HG03103 (cell line): ENCODE measurements around the gene VMP1.
"Not testable (repeated sequence)": the region's sequence is repeated elsewhere in the genome, so short reads cannot be mapped to it uniquely, and the experiment has no call there.

Experiments
- ATAC-seq: cut with Tn5 transposase; IDR thresholded peaks from one replicate; pipeline ENCODE4 v1.9.1; 2021; ENCODE audit warnings: low read depth; ENCODE audit not compliant: unreplicated experiment

The VMP1 gene

GRCh38 chr17:59753522-59754467 is 46.3 kb downstream of the VMP1 start:
- no peak for ATAC-seq

DNA sequence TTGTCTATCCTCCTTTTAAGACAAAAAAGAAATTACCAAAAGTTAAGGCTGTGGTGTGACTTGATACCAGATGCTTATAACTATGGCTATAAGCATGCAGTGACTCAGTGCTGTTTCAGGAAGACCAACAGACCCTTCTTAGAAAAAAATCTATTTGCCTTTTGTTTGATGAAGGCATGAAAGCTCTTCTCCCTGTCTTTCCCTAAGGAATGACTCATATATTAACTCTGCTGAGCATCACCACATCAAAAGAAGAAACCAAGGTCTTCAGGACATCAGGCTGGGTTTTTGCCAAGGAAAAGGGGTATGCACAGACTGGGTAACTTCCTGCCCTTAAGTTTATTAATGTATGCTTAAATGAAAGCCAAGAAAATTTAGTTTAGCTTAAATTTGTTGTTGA is 47.1 kb downstream of the VMP1 start:
- no peak for ATAC-seq

DNA sequence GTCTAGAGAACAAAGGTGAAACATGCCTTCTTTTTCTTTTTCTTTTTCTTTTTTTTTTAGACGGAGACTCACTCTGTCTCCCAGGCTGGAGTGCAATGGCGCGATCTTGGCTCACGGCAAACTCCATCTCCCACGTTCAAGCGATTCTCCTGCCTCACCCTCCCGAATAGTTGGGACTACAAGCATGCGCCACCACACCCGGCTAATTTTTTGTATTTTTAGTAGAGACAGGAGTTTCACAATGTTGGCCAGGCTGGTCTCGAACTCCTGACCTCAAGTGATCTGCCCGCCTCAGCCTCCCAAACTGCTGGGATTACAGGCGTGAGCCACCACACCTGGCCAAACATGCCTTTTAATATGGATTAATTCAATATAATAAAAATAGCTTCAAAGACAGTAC is 47.6 kb downstream of the VMP1 start:
- not testable (repeated sequence) for ATAC-seq

DNA sequence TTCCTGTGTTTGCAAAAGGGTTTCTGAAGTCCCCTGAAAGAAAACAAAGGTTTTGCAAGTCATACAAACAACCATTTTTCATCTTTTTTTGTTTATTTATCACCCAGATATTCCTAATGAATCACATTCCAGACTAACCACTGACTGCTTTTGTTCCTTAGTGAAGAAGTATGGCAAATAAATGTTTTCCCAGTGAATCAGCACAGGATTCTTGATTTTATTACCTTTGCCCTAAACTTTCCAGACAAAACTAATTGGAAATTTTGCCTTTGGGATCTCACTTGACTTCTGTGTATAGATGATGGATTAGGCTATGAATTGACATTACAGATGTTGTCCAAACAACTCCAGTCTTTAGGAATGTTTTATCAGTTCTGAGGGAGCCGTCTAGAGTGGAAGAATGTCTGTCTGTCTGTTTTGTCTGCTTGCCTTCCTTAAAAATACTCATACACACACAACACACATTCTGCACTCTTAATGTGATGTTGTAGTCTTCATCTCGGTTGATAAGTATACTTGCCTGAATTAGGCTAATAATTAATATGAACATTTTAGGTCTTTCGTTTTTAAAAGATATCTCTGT is 48.9 kb downstream of the VMP1 start:
- ATAC-seq: no peak

DNA sequence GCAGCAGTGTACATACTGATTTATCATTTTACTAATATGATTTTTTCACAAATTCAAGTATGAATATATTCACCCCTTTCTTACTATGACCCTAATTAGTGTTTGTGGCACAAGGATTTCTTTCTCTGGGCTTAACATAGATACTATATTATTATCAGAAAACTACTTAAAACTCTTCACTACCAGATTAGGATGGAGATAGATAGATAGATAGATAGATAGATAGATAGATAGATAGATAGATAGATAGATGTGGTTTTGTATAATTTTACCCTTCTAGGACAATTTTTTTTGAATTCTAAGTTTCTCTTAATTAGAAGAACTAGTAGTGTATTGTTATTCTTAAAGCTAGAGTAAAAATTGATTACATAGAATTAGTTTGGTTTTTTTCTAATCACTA is 49.6 kb downstream of the VMP1 start:
- no peak for ATAC-seq

DNA sequence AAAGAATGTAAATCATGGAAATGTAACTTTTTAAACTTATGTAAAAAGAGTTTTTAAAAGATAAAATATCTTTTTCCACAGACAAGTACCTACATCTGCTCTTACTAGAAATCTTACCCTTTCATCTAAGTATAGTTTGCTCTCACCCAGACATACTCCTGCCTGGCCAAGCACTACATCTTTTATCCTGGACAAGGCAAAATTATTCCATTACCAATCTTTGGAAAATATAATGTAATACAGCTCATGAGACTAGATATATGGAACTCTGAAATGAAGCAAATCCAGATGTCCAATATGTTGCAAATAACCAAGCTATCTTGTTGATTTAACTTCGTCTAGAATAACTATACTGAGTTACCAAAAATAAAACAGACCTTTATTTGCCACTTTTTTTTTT is 50.0 kb downstream of the VMP1 start:
- ATAC-seq: no peak

DNA sequence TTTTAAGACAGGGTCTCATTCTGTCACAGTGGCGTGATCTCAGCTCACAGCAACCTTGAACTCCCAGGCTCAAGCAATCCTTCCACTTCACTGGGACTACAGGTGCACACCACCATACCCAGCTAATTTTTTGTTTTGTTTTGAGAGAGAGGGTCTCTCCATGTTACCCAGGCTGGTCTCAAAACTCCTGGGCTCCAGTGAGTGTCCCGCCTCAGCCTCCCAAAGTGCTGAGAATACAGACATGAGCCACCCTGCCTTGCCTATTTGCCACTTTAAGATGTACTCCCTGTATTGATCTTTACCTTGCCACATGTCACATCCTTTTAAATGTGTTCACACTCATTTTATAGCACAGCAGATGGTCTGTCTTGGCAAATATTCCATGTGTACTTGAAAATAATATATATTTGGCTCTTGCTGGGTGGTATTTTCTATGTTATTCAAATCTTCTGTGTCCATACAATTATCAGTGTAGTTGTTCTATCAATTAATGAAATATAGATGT is 50.5 kb downstream of the VMP1 start:
- no peak for ATAC-seq

GRCh38 chr17:59758998-59759651 is 51.7 kb downstream of the VMP1 start:
- not testable (repeated sequence) for ATAC-seq

- ATAC-seq: no peak
Measured at GRCh38 chr17:59760160-59760559, 52.7 kb downstream of the VMP1 start.

DNA sequence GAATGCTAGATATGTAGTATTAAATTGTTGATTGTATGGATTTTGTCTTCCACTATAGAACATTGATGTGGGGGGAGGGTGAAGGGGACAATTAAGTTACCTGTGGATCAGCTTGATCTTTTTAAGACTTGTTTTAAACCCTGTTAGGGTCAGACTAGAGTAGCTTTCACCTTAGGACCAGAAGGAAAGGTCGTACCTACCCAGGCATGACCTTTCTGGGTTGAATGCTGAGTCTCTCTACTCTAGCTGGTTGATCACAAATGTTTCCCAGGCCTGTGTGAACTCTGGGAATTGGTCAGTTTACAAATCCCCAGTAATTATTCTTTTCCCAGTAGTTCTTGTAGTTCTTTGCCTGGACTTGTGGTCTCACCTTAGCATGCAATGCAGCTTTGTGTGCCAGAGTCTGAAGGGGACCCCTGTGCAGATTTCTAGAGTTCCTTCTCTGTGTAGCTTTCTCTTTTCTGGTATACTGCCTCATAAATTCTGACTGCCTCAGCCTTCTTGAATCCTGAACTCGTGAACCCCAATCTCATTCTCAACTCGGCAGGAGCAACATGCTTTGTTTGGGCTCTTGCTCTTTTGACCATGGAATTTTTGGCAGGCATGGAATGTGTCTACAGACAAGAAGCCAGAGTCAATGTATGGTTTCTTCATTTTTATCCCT is 54.1 kb downstream of the VMP1 start:
- no peak for ATAC-seq

DNA sequence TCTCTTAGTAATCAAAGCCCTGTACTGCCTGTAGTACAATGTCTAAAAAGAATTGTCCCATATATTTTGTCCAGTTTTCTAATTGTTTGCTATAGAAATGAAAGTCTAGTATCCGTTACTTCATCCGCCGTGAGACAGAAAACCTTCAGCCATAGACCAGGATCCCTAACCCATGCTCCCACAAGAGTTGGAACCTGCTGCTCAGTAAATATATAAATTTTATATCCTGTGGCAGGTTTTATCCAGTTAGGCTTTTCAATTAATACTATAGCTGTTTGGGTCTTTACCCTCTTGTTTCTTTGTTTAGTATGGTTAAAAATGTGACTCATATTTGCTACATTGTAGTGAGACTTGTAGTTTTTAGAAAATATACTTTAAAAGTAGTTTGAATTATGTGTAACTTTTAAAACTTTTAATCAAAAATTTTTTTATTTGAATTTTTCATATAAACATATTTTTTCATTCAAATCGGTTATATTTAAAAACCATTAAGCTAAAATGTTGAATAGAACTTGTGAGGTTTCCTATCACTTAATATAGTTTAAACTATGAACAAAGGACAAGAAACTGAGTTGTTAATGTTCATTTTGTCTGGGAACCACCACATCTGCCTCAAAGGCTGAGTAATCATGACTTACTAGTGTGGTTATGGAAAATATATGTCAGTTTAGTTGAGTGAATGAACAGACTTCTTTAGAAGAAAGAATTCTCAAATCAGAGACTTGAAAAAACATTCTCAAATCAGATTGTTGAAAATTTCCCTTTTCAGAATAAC is 54.8 kb downstream of the VMP1 start:
- ATAC-seq: no peak

GRCh38 chr17:59762824-59763374 is 55.4 kb downstream of the VMP1 start:
- no peak for ATAC-seq

DNA sequence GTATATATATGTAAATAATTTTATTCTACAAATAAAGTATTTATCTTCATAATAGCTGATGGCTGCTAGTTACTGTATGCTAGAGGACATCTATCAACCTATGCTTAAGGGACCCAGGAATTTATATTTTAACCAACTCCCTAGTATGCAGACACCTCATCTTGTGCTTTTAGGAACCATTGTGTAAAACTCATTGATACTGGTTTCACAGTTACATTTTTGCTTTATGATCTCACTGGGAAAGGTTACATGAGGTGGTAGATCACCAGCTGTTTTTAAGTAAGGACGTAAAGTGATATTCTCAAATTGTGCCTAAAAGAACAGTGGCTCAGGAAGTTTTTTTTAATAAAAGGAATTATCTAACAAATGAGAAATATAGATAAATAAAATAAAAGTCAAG is 56.4 kb downstream of the VMP1 start:
- no peak for ATAC-seq

DNA sequence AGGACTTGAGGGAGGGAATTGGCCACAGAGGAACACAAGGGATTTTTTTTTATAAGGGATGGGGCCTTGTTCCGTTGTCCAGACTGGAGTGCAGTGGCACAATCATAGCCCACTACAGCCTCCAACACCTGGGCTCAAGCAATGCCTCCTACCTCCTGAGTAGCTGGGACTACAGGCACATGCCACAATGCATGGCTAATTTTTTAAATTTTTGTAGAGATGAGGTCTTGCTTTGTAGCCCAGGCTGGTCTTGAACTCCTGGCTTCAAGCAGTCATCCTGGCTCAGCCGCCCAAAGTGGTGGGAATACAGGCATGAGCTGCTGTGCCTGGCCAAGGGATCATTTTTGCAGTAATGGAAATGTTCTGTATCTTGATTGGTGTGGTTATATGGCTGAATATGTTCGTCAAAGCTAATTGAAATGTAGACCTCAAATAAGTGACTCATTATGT is 56.9 kb downstream of the VMP1 start:
- ATAC-seq: no peak

- no peak for ATAC-seq
Measured at GRCh38 chr17:59765038-59765437, 57.6 kb downstream of the VMP1 start.

- ATAC-seq: no peak
Measured at GRCh38 chr17:59766491-59766890, 59.0 kb downstream of the VMP1 start.

DNA sequence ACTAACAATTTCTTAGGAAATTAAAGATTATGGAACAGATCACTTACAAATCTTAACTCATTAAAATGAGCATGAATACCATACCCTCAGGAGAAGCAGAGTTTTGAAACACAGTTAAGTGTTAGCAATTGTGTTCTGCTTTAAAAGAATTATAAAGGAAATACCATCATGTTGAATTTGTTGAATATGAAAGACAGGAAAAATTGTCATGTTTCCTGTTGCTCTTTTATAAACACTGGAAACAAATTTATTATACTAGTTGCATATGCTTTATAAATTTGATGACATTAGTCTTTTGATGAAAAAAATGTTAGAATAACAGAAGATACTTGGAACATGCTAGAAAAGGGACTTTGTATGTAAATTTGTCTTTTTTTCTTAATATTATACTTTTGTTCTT is 59.7 kb downstream of the VMP1 start:
- no peak for ATAC-seq

- ATAC-seq: no peak
Measured at GRCh38 chr17:59769887-59770286, 62.4 kb downstream of the VMP1 start.

DNA sequence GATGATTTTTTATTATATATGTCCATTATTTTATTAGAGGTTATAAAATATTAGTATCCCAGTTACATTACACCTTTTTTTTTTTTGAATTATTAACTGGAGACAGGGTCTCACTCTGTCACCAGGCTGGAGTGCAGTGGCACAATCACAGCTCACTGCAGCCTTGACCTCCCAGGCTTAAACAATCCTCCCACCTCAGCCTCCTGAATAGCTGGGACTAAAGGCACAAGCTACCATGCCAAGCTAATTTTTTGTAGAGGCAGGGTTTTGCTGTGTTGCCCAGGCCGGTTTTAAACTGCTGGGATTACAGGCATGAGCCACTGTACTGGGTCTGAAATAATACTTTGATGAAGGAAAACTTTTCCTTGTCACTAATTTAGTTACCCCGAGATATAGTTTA is 63.6 kb downstream of the VMP1 start:
- ATAC-seq: no peak
